Astrocyte (in vitro differentiated cells and primary cell): ENCODE results near the gene DNAH9.

Experiments used
- EZH2 ChIP-seq: IDR thresholded peaks from 2 replicates; pipeline ENCODE4 v1.6.1; 2012; ENCODE audit warnings: mild to moderate bottlenecking, low read length, inconsistent platforms; ENCODE audit not compliant: insufficient read depth
- TF ChIP-seq, protein P1 (sequence below): IDR thresholded peaks from 2 replicates; pipeline ENCODE4 v1.5.1; 2011; ENCODE audit warnings: low read depth, mild to moderate bottlenecking, inconsistent platforms, low read length, moderate library complexity; ENCODE audit not compliant: insufficient read depth

DNA sequence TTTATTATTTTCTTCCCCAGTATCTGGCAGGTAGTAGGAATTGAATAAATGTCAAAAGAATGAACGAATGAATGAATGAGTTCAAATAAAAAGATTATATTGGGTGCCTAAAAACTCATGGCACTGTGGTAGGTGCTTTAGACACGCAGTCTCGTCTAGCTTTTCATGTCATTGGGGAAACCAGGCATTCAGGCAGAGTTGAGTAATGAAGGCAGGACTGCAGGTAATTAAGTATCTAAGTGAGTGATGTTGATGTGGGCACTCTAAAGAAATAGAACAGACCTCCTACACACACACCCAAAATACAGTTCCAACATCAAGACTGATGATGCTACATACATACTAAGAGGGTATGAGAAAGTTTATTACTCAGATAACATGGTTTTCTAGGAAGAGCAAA is 302.4 kb downstream of the DNAH9 start:
- TF ChIP-seq, protein P1, sequence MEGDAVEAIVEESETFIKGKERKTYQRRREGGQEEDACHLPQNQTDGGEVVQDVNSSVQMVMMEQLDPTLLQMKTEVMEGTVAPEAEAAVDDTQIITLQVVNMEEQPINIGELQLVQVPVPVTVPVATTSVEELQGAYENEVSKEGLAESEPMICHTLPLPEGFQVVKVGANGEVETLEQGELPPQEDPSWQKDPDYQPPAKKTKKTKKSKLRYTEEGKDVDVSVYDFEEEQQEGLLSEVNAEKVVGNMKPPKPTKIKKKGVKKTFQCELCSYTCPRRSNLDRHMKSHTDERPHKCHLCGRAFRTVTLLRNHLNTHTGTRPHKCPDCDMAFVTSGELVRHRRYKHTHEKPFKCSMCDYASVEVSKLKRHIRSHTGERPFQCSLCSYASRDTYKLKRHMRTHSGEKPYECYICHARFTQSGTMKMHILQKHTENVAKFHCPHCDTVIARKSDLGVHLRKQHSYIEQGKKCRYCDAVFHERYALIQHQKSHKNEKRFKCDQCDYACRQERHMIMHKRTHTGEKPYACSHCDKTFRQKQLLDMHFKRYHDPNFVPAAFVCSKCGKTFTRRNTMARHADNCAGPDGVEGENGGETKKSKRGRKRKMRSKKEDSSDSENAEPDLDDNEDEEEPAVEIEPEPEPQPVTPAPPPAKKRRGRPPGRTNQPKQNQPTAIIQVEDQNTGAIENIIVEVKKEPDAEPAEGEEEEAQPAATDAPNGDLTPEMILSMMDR = no peak
- TF ChIP-seq EZH2 = no peak
